ENCODE results near the gene COL20A1. TPM values are rescaled to one million over a fixed set of nuclear protein-coding genes. Genes with fewer than 3 reads are reported as not detected.
"Not testable (repeated sequence)": the region's sequence is repeated elsewhere in the genome, so short reads cannot be mapped to it uniquely, and the experiment has no call there.

The COL20A1 gene
- total and polyA plus RNA-seq, 2 donors (not counting 1 experiment from before 2014, with no cell fraction given) = not detected

GRCh38 chr20:63303095-63303666 is 10.2 kb downstream of the COL20A1 start:
- H3K4me3 ChIP-seq (replicated peaks in 1 of 4; ENCODE audit: control extremely low read depth in 1 of 4, insufficient read depth in 1 of 4, low read depth in 3 of 4, low read length in 4 of 4) = no peak overlapping the region
- no peak for TF ChIP-seq CTCF (conservative IDR thresholded peaks at IDR 0.05 in 1 of 2, IDR thresholded peaks at IDR 0.05 in 1 of 2; ENCODE audit: low read depth in 1 of 2, low read length in 2 of 2)
- TF ChIP-seq EZH2 (IDR thresholded peaks at IDR 0.05; ENCODE audit: low read length, missing control alignments) = no peak

GRCh38 chr20:63305393-63305792 is 12.4 kb downstream of the COL20A1 start:
- no peaks in the 10 kb centered on the region for H3K9me3 ChIP-seq (ENCODE audit: control insufficient read depth, insufficient read depth, low read depth, low read length)
- H3K27me3 ChIP-seq (ENCODE audit: control insufficient read depth, insufficient read depth, low read length) = no peaks in the 10 kb centered on the region
- no peak overlapping the region for H3K4me2 ChIP-seq (ENCODE audit: extremely low read depth, insufficient read depth, low read length)
- no peaks in the 10 kb centered on the region for H3K36me3 ChIP-seq (ENCODE audit: control insufficient read depth, insufficient read depth, low read length)
- TF ChIP-seq EZH2 (IDR thresholded peaks at IDR 0.05; ENCODE audit: low read length, missing control alignments) (no peak), CTCF (conservative IDR thresholded peaks at IDR 0.05 in 1 of 2, IDR thresholded peaks at IDR 0.05 in 1 of 2; ENCODE audit: low read depth in 1 of 2, low read length in 2 of 2) (no peak)
- H3K4me1 ChIP-seq (ENCODE audit: control insufficient read depth, extremely low read depth, insufficient read depth, low read length) = no peaks in the 10 kb centered on the region
- no peaks in the 10 kb centered on the region for H3K79me2 ChIP-seq (ENCODE audit: control insufficient read depth, insufficient read depth, low read length)
- no peak overlapping the region for H3K9ac ChIP-seq (ENCODE audit: insufficient read depth, low read length)
- H2AFZ ChIP-seq (ENCODE audit: low read length) = no peak overlapping the region
- no peak overlapping the region for H3K4me3 ChIP-seq (replicated peaks in 1 of 4; ENCODE audit: control extremely low read depth in 1 of 4, insufficient read depth in 1 of 4, low read depth in 3 of 4, low read length in 4 of 4)
- H4K20me1 ChIP-seq (ENCODE audit: control insufficient read depth, extremely low read depth, insufficient read depth, low read length) = no peaks in the 10 kb centered on the region
- DNase-seq (ENCODE audit: low read depth in 2 of 2) = no peak
- no peak overlapping the region for H3K27ac ChIP-seq (ENCODE audit: insufficient read depth, low read length)

More at GRCh38 chr20:63303095-63303666, 10.2 kb downstream of the COL20A1 start:
- H4K20me1 ChIP-seq (ENCODE audit: control insufficient read depth, extremely low read depth, insufficient read depth, low read length) = no peaks in the 10 kb centered on the region
- H3K27ac ChIP-seq (ENCODE audit: insufficient read depth, low read length) = no peak overlapping the region
- no peak overlapping the region for H2AFZ ChIP-seq (ENCODE audit: low read length)
- H3K4me1 ChIP-seq (ENCODE audit: control insufficient read depth, extremely low read depth, insufficient read depth, low read length) = no peaks in the 10 kb centered on the region
- no peak overlapping the region for H3K4me2 ChIP-seq (ENCODE audit: extremely low read depth, insufficient read depth, low read length)
- no peaks in the 10 kb centered on the region for H3K36me3 ChIP-seq (ENCODE audit: control insufficient read depth, insufficient read depth, low read length)
- H3K27me3 ChIP-seq (ENCODE audit: control insufficient read depth, insufficient read depth, low read length) = no peaks in the 10 kb centered on the region
- no peaks in the 10 kb centered on the region for H3K79me2 ChIP-seq (ENCODE audit: control insufficient read depth, insufficient read depth, low read length)
- no peak overlapping the region for H3K9ac ChIP-seq (ENCODE audit: insufficient read depth, low read length)
- H3K9me3 ChIP-seq (ENCODE audit: control insufficient read depth, insufficient read depth, low read depth, low read length) = no peaks in the 10 kb centered on the region
- DNase-seq (ENCODE audit: low read depth in 2 of 2) = no peak

GRCh38 chr20:63305933-63306672 is 13.1 kb downstream of the COL20A1 start:
- H3K27me3 ChIP-seq (ENCODE audit: control insufficient read depth, insufficient read depth, low read length); H3K9ac ChIP-seq (ENCODE audit: insufficient read depth, low read length); H3K27ac ChIP-seq (ENCODE audit: insufficient read depth, low read length); H3K4me2 ChIP-seq (ENCODE audit: extremely low read depth, insufficient read depth, low read length); H4K20me1 ChIP-seq (ENCODE audit: control insufficient read depth, extremely low read depth, insufficient read depth, low read length); DNase-seq (ENCODE audit: low read depth in 2 of 2); H3K4me3 ChIP-seq (replicated peaks in 1 of 4; ENCODE audit: control extremely low read depth in 1 of 4, insufficient read depth in 1 of 4, low read depth in 3 of 4, low read length in 4 of 4); H3K36me3 ChIP-seq (ENCODE audit: control insufficient read depth, insufficient read depth, low read length); H2AFZ ChIP-seq (ENCODE audit: low read length); H3K79me2 ChIP-seq (ENCODE audit: control insufficient read depth, insufficient read depth, low read length); H3K9me3 ChIP-seq (ENCODE audit: control insufficient read depth, insufficient read depth, low read depth, low read length); H3K4me1 ChIP-seq (ENCODE audit: control insufficient read depth, extremely low read depth, insufficient read depth, low read length): not testable (repeated sequence)

Measured in fibroblast of lung (primary cell).